SK-N-SH (cell line): ENCODE measurements around the gene C1orf35. TPM values are rescaled to one million over a fixed set of nuclear protein-coding genes. Genes with fewer than 3 reads are reported as not detected.

Experiments used
- CTCF ChIA-PET: fragments of 300-600, 350-600 bp; formaldehyde crosslinking; extraction: SDS; loops from one replicate; lab custom pipeline; 2021; lab: Yijun Ruan, JAX
- POLR2A ChIA-PET: fragments of 350-600 bp; sonication (Branson Sonifier 250); formaldehyde crosslinking; extraction: SDS; loops from one replicate; lab custom pipeline; 2020; ENCODE audit warnings: antibody characterized with exemption, inconsistent platforms; lab: Yijun Ruan, JAX
- DNase-seq: peaks from one replicate; pipeline ENCODE4 v3.0.0; 2012
- H2AFZ ChIP-seq: fragments of 200-600 bp; sonication (generic); 2 replicates; pipeline ENCODE4 v1.8.1; 2016; ENCODE audit warnings: antibody characterized with exemption, mild to moderate bottlenecking, low read depth
- H3F3A ChIP-seq: fragments of 200-600 bp; sonication (generic); replicated peaks from 2 replicates; pipeline ENCODE3; 2016; ENCODE audit warnings: antibody characterized with exemption, mild to moderate bottlenecking; ENCODE audit not compliant: insufficient read depth
- H3K27ac ChIP-seq, 2 experiments: fragments of 200-500 bp in 1 of 2; fragments of 200-600 bp in 1 of 2; sonication (Bioruptor generic) in 1 of 2; sonication (generic), shearing (Covaris generic) in 1 of 2; 2 replicates each; pipeline versions ENCODE4 v1.5.1 to v1.6.1; 2014 to 2016; ENCODE audit warnings: low read depth in 2 of 2, inconsistent platforms in 1 of 2, low read length in 1 of 2, mild to moderate bottlenecking in 1 of 2, mixed read lengths in 1 of 2
- H3K27me3 ChIP-seq: fragments of 200-600 bp; sonication (generic), shearing (Covaris generic); 2 replicates; pipeline ENCODE4 v1.6.1; 2016; ENCODE audit warnings: mixed run types; ENCODE audit not compliant: insufficient read depth
- H3K36me3 ChIP-seq, 2 experiments: fragments of 200-500 bp in 1 of 2; fragments of 200-600 bp in 1 of 2; sonication (Bioruptor generic) in 1 of 2; sonication (generic) in 1 of 2; replicated peaks in 1 of 2; 2 replicates each; pipeline versions ENCODE3 to v1.5.1; 2014 to 2016; ENCODE audit warnings: low read length in 1 of 2, mild to moderate bottlenecking in 1 of 2; ENCODE audit not compliant: insufficient read depth in 2 of 2, control insufficient read depth in 1 of 2
- H3K4me1 ChIP-seq, 2 experiments: fragments of 200-500 bp in 1 of 2; fragments of 200-600 bp in 1 of 2; sonication (Bioruptor generic) in 1 of 2; sonication (generic), shearing (Covaris generic) in 1 of 2; 2 replicates each; pipeline versions ENCODE4 v1.5.1 to v1.6.1; 2014 to 2016; ENCODE audit warnings: low read depth in 1 of 2, low read length in 1 of 2, mixed run types in 1 of 2; ENCODE audit not compliant: insufficient read depth in 2 of 2, control insufficient read depth in 1 of 2
- H3K4me2 ChIP-seq: fragments of 200-600 bp; sonication (generic), shearing (Covaris generic); 2 replicates; pipeline ENCODE4 v1.6.1; 2017; ENCODE audit warnings: mixed run types
- H3K4me3 ChIP-seq, 2 experiments: fragments of 200-500 bp in 1 of 2; fragments of 200-600 bp in 1 of 2; sonication (Bioruptor generic) in 1 of 2; sonication (generic), shearing (Covaris generic) in 1 of 2; 2 replicates each; pipeline versions ENCODE4 v1.5.1 to v1.8.1; 2014 to 2016; ENCODE audit warnings: low read depth in 2 of 2, inconsistent platforms in 1 of 2, low read length in 1 of 2, mild to moderate bottlenecking in 1 of 2, mixed read lengths in 1 of 2, moderate library complexity in 1 of 2
- H3K79me2 ChIP-seq: fragments of 200-600 bp; sonication (generic); 2 replicates; pipeline ENCODE4 v1.8.1; 2017; ENCODE audit warnings: mild to moderate bottlenecking; ENCODE audit not compliant: insufficient read depth
- H3K9ac ChIP-seq: fragments of 200-600 bp; sonication (generic); 2 replicates; pipeline ENCODE4 v1.6.1; 2017; ENCODE audit warnings: mixed run types
- H3K9me2 ChIP-seq: fragments of 200-600 bp; sonication (generic); 2 replicates; pipeline ENCODE4 v1.6.1; 2017; ENCODE audit warnings: mixed run types
- H3K9me3 ChIP-seq: fragments of 200-600 bp; sonication (generic); 2 replicates; pipeline ENCODE4 v1.6.1; 2017; ENCODE audit warnings: mixed run types, mild to moderate bottlenecking, moderate library complexity
- H4K20me1 ChIP-seq: fragments of 200-600 bp; sonication (generic); 2 replicates; pipeline ENCODE4 v1.6.1; 2017; ENCODE audit warnings: mild to moderate bottlenecking, mixed run types; ENCODE audit not compliant: insufficient read depth
- CHD2 ChIP-seq: fragments of 150-350 bp; IDR thresholded peaks from 2 replicates; pipeline ENCODE4 v1.6.1; 2018; ENCODE audit warnings: low read length; ENCODE audit not compliant: partially characterized antibody
- ELF1 ChIP-seq: IDR thresholded peaks from 2 replicates; pipeline ENCODE4 v1.4.0; 2012
- EP300 ChIP-seq, 2 experiments: IDR thresholded peaks; 2 replicates each; pipeline versions ENCODE4 v1.4.0 to v1.6.1; 2012; ENCODE audit warnings: borderline replicate concordance in 1 of 2, low read depth in 1 of 2, low read length in 1 of 2
- FOXM1 ChIP-seq: IDR thresholded peaks from 2 replicates; pipeline ENCODE4 v1.4.0; 2012; ENCODE audit warnings: low read depth, mild to moderate bottlenecking
- GABPA ChIP-seq: IDR thresholded peaks from 2 replicates; pipeline ENCODE4 v1.4.0; 2012; ENCODE audit warnings: low read depth, mild to moderate bottlenecking
- GATA2 ChIP-seq: sonication (generic); formaldehyde crosslinking; IDR thresholded peaks from 2 replicates; pipeline ENCODE4 v1.5.0; 2020; ENCODE audit warnings: mild to moderate bottlenecking, missing genetic modification reagents
- MAX ChIP-seq: IDR thresholded peaks from 2 replicates; pipeline ENCODE4 v1.4.0; 2012; ENCODE audit warnings: low read depth
- MXI1 ChIP-seq: IDR thresholded peaks from 2 replicates; pipeline ENCODE4 v1.6.1; 2012; ENCODE audit warnings: mild to moderate bottlenecking, low read depth, low read length, improper control_type of control experiment
- NRF1 ChIP-seq: IDR thresholded peaks from 2 replicates; pipeline ENCODE4 v1.6.1; 2012; ENCODE audit warnings: low read depth, mild to moderate bottlenecking, low read length
- POLR2AphosphoS5 ChIP-seq: IDR thresholded peaks from 2 replicates; pipeline ENCODE4 v1.6.1; 2012; ENCODE audit warnings: low read depth, low read length
- RCOR1 ChIP-seq: fragments of 150-350 bp; IDR thresholded peaks from 2 replicates; pipeline ENCODE4 v1.6.1; 2017; ENCODE audit warnings: antibody characterized with exemption, low read length
- REST ChIP-seq: IDR thresholded peaks from 2 replicates; pipeline ENCODE4 v1.6.1; 2012; ENCODE audit warnings: mild to moderate bottlenecking, low read depth, low read length, moderate library complexity
- RXRA ChIP-seq: IDR thresholded peaks from 2 replicates; pipeline ENCODE4 v1.4.0; 2012; ENCODE audit warnings: low read depth, mild to moderate bottlenecking, borderline replicate concordance
- SIN3A ChIP-seq: IDR thresholded peaks from 2 replicates; pipeline ENCODE4 v1.6.1; 2012; ENCODE audit warnings: low read depth, mild to moderate bottlenecking, low read length, moderate library complexity, borderline replicate concordance
- TAF1 ChIP-seq: IDR thresholded peaks from 2 replicates; pipeline ENCODE4 v1.6.1; 2012; ENCODE audit warnings: low read depth, mild to moderate bottlenecking, low read length, moderate library complexity, borderline replicate concordance
- TCF12 ChIP-seq: IDR thresholded peaks from 2 replicates; pipeline ENCODE4 v1.4.0; 2012
- YY1 ChIP-seq: IDR thresholded peaks from 2 replicates; pipeline ENCODE4 v1.4.0; 2012; ENCODE audit warnings: low read depth, mild to moderate bottlenecking
- WGBS: methylation state at CpG from one replicate; pipeline ENCODE4 v1.1.6; 2017; ENCODE audit warnings: low lambda C conversion rate; 5-methylcytosine and 5-hydroxymethylcytosine counted together
- polyA plus RNA-seq, 3 experiments: library from polyadenylated mRNA; depleted of rRNA; stranded (reverse); fragments of >200 nt; gene quantifications; 2 replicates each; pipeline ENCODE4 v1.2.3, GENCODE V29; 2012

The C1orf35 gene
- polyA plus RNA-seq (2012; rRNA removed), result 28.6 and 42.9 TPM in 2 replicates
- polyA plus RNA-seq (2012; cell fraction: cytosol; rRNA removed), result 17.8 and 24.9 TPM in 2 replicates
- 107 and 195 TPM in 2 replicates for polyA plus RNA-seq (2012; cell fraction: nucleus; rRNA removed)

DNA sequence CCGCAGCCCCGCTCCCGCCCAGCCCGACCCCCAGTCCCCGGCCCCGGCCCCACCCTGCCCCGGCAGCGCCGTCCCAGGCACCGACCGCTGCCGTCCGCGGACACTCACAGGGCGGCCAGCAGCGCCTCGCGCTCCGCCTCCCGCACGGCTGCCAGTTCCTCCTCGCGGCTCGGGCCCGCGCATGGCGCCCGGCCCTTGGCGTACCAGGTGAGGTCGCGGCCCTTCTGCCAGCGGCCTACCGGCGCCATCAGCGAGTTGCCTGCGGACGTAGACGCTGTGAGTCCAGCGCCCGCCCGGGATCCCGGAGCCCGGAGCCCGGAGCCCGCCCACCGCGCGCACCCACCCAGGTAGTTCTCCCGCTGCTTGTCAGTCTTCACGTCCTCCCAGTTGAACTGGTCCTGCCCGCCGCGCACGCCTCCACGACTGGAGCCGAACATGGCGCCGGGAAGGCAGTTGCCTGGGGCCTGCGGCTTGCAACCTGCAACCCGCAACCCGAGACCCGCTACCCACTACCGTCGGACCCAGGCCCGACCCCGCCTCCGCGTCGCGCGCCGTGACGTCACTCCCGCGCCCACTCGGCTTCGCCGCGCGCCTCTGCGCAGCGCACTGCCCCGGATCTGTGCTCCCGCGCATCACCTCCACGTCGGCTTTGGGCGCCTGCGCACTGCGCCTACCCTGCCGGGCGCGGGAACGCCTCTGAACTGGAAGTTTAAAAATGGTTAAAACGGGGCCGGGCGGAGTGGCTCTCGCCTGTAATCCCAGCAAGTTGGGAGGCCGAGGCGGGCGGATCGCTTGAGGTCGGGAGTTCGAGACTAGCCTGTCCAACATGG, at the start of gene C1orf35:
C1orf35 (minus strand) TSS at position 535 of the 830 bp plus-strand sequence; CDS start at position 437, 98 bp downstream.
- H2AFZ ChIP-seq, result peak within 1 kb of the TSS; percentile 94
- ChIA-PET POLR2A (no interaction called here), CTCF (no interaction called here)
- peak within 1 kb of the TSS; percentile 78 for H3K9ac ChIP-seq
- no peaks in the 10 kb centered on the region for H3K27me3 ChIP-seq
- peak within 1 kb of the TSS; percentile 75 to 79 for H3K27ac ChIP-seq
- DNase-seq, result peak; percentile 99
- WGBS, result 1% methylated on average over 52 of the region's 104 CpGs
- H3K4me1 ChIP-seq, result peaks cover 4 to 31% of the 10 kb centered on the region in 2 experiments; a peak in 3 of 4 replicates
- no peaks in the 10 kb centered on the region for H3K9me2 ChIP-seq
- peaks cover 28% of the 10 kb centered on the region for H3F3A ChIP-seq
- peak within 1 kb of the TSS; percentile 77 for H3K4me2 ChIP-seq
- H3K79me2 ChIP-seq, result peaks cover 57% of the 10 kb centered on the region
- H4K20me1 ChIP-seq, result peaks cover 39% of the 10 kb centered on the region
- H3K36me3 ChIP-seq, result peaks cover 30 to 52% of the 10 kb centered on the region in 2 experiments
- TF ChIP-seq YY1 (0 out of 2 replicates have a peak, but pooled peaks have one; percentile 47), RXRA (no peak), REST (peak; percentile 46; the same call in 1 of the 2 replicates), RCOR1 (0 out of 2 replicates have a peak, but pooled peaks have one; percentile 14), TAF1 (0 out of 2 replicates have a peak, but pooled peaks have one; percentile 51), SIN3A (no peak; the same call in 1 of the 2 replicates), NRF1 (peak; percentile 99), POLR2AphosphoS5 (peak; percentile 50; the same call in 1 of the 2 replicates), FOXM1 (no peak), EP300 (IDR thresholded peaks at IDR 0.05; ENCODE audit: borderline replicate concordance in 1 of 2, low read depth in 1 of 2, low read length in 1 of 2) (peak in 1 of 2 experiments; percentile 15; a peak in 1 of 4 replicates), MAX (peak; percentile 92), TCF12 (peak; percentile 9; the same call in 1 of the 2 replicates), GABPA (0 out of 2 replicates have a peak, but pooled peaks have one; percentile 29), MXI1 (peak; percentile 84), CHD2 (peak; percentile 65), GATA2 (CRISPR knock-in tag) (no peak), ELF1 (0 out of 2 replicates have a peak, but pooled peaks have one; percentile 19)
- no peaks in the 10 kb centered on the region for H3K9me3 ChIP-seq
- peak within 1 kb of the TSS; percentile 83 to 98 for H3K4me3 ChIP-seq
